Gastroesophageal sphincter (tissue), 3 donors: ENCODE data around the gene EPAS1.

Source experiments
- CTCF ChIP-seq, 4 experiments: fragments of 200-600 bp in 2 of 4; fragments of 450-650 bp in 2 of 4; sonication (generic) in 1 of 4; IDR thresholded peaks; one replicate each; pipeline ENCODE4 v1.5.1; 2017 to 2019; ENCODE audit warnings: antibody characterized with exemption in 4 of 4, mild to moderate bottlenecking in 2 of 4, moderate library complexity in 2 of 4
- EP300 ChIP-seq: sonication (generic); formaldehyde crosslinking; IDR thresholded peaks from one replicate; pipeline ENCODE4 v1.6.1; 2017; ENCODE audit warnings: antibody characterized with exemption, mild to moderate bottlenecking
- POLR2A ChIP-seq, 2 donors: fragments of 450-650 bp; IDR thresholded peaks; one replicate each; pipeline ENCODE4 v1.6.1; 2017; ENCODE audit warnings: antibody characterized with exemption in 2 of 2, mild to moderate bottlenecking in 2 of 2, moderate library complexity in 1 of 2
- POLR2AphosphoS5 ChIP-seq: sonication (generic); formaldehyde crosslinking; IDR thresholded peaks from one replicate; pipeline ENCODE4 v1.6.1; 2017; ENCODE audit warnings: antibody characterized with exemption

GRCh38 chr2:46264447-46264846 lies 32.8 kb upstream of the EPAS1 start:
- TF ChIP-seq POLR2A (IDR thresholded peaks at IDR 0.05) (no peak), CTCF (IDR thresholded peaks at IDR 0.05) (no peak), POLR2AphosphoS5 (no peak), EP300 (no peak)
